GM12874 (cell line): Measurements from ENCODE around the gene PXMP2.

ENCODE experiments used
- CTCF ChIP-seq: IDR thresholded peaks from 2 replicates; pipeline ENCODE4 v1.5.1; 2011; ENCODE audit warnings: low read depth, mild to moderate bottlenecking, control low read depth, low read length, moderate library complexity; ENCODE audit not compliant: insufficient read depth

PXMP2 gene

GRCh38 chr12:132653567-132654290 is 33.7 kb upstream of the PXMP2 start:
- TF ChIP-seq CTCF: no peak

GRCh38 chr12:132657004-132657727 is 30.2 kb upstream of the PXMP2 start:
- TF ChIP-seq CTCF: no peak

- no peak for TF ChIP-seq CTCF
Observed at GRCh38 chr12:132658149-132658894, 29.1 kb upstream of the PXMP2 start.

GRCh38 chr12:132659146-132659545 is 28.2 kb upstream of the PXMP2 start:
- no peak for TF ChIP-seq CTCF

GRCh38 chr12:132660052-132660451 is 27.3 kb upstream of the PXMP2 start:
- TF ChIP-seq CTCF: no peak

GRCh38 chr12:132660996-132661395 is 26.4 kb upstream of the PXMP2 start:
- no peak for TF ChIP-seq CTCF

- no peak for TF ChIP-seq CTCF
Observed at GRCh38 chr12:132661972-132662371, 25.4 kb upstream of the PXMP2 start.
